Stimulated activated CD4-positive, alpha-beta T cell treated with anti-CD3 and anti-CD28 coated beads, Interleukin-2, amount 100 ng/mL, for 4 hours (primary cell): ENCODE data around the gene PCDHA6.
"Not testable (repeated sequence)": the region's sequence is repeated elsewhere in the genome, so short reads cannot be mapped to it uniquely, and the experiment has no call there.

Experiments used
- DNase-seq: peaks from one replicate; pipeline ENCODE4 v3.0.0-alpha.2; 2020; ENCODE audit warnings: low read depth

The PCDHA6 gene

DNA sequence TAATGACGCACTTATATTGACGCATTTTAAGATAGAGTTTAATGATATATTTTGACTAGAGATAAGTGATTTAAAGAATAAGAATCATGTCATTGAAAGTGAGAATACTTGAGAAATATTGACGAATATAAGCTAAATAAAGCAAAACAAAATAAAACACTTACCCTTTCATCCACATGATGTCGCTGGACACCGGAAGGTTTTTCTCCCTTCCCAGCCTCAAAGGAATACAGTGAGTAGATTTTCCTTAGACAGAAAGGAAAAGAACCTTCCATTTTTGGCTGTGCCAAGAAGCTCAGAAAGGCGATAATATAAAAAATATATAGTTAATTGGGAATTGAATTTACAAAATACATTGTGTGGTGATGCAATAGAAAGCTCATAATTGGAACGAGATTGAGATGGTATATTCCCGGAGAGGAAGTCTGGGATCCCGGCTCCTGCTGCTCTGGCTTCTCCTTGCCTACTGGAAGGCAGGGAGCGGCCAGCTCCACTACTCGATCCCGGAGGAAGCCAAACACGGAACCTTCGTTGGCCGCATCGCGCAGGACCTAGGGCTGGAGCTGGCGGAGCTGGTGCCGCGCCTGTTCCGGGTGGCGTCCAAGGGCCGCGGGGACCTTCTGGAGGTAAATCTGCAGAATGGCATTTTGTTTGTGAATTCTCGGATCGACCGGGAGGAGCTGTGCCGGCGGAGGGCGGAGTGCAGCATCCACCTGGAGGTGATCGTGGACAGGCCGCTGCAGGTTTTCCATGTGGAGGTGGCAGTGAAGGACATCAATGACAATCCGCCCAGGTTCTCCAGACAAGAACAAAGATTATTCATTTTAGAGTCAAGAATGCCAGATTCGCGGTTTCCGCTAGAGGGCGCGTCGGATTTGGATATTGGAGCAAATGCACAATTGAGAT is 6.1 kb upstream of the PCDHA6 start, which contains the start of gene PCDHA5:
PCDHA5 (plus strand) TSS at position 239 of the 906 bp plus-strand sequence.
- no peak for DNase-seq

- DNase-seq, result no peak
Measured at GRCh38 chr5:140822281-140822629, 5.5 kb upstream of the PCDHA6 start.

- DNase-seq, result not testable (repeated sequence)
Measured at GRCh38 chr5:140822969-140823368, 4.8 kb upstream of the PCDHA6 start.

DNA sequence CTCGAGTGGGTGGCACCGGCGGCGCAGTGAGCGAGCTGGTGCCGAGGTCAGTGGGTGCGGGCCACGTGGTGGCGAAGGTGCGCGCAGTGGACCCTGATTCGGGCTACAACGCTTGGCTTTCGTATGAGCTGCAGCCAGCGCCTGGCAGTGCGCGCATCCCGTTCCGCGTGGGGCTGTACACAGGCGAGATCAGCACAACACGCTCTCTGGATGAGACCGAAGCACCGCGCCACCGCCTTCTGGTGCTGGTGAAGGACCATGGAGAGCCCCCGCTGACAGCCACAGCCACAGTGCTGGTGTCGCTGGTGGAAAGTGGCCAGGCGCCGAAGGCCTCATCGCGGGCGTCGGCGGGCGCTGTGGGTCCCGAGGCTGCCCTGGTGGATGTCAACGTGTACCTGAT is 4.3 kb upstream of the PCDHA6 start:
- no peak for DNase-seq

GRCh38 chr5:140828362-140828737 is 590 bp downstream of the PCDHA6 start:
- DNase-seq, result no peak

GRCh38 chr5:140829511-140830501 is 2.0 kb downstream of the PCDHA6 start:
- not testable (repeated sequence) for DNase-seq

- no peak for DNase-seq
Measured at GRCh38 chr5:140833993-140834392, 6.2 kb downstream of the PCDHA6 start, which contains the start of gene PCDHA7. Gene PCDHA7, plus strand, starts transcription at chr5:140834269. Its CDS starts 115 bp downstream, at chr5:140834384.

- not testable (repeated sequence) for DNase-seq
Measured at GRCh38 chr5:140834439-140835008, 6.8 kb downstream of the PCDHA6 start.

DNA sequence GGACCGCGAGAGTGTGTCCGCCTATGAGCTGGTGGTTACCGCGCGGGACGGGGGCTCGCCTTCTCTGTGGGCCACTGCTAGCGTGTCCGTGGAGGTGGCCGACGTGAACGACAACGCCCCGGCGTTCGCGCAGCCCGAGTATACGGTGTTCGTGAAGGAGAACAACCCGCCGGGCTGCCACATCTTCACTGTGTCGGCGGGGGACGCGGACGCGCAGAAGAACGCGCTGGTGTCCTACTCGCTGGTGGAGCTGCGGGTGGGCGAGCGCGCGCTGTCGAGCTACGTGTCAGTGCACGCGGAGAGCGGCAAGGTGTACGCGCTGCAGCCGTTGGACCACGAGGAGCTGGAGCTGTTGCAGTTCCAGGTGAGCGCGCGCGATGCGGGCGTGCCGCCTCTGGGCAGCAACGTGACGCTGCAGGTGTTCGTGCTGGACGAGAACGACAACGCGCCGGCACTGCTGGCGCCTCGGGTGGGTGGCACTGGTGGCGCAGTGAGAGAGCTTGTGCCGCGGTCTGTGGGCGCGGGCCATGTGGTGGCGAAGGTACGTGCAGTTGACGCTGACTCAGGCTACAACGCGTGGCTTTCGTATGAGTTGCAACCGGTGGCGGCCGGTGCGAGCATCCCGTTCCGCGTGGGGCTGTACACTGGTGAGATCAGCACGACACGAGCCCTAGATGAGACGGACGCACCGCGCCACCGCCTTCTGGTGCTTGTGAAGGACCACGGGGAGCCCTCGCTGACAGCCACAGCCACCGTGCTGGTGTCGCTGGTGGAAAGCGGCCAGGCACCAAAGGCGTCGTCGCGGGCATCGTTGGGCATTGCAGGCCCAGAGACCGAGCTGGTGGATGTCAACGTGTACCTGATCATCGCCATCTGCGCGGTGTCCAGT is 8.1 kb downstream of the PCDHA6 start:
- DNase-seq, result no peak

DNA sequence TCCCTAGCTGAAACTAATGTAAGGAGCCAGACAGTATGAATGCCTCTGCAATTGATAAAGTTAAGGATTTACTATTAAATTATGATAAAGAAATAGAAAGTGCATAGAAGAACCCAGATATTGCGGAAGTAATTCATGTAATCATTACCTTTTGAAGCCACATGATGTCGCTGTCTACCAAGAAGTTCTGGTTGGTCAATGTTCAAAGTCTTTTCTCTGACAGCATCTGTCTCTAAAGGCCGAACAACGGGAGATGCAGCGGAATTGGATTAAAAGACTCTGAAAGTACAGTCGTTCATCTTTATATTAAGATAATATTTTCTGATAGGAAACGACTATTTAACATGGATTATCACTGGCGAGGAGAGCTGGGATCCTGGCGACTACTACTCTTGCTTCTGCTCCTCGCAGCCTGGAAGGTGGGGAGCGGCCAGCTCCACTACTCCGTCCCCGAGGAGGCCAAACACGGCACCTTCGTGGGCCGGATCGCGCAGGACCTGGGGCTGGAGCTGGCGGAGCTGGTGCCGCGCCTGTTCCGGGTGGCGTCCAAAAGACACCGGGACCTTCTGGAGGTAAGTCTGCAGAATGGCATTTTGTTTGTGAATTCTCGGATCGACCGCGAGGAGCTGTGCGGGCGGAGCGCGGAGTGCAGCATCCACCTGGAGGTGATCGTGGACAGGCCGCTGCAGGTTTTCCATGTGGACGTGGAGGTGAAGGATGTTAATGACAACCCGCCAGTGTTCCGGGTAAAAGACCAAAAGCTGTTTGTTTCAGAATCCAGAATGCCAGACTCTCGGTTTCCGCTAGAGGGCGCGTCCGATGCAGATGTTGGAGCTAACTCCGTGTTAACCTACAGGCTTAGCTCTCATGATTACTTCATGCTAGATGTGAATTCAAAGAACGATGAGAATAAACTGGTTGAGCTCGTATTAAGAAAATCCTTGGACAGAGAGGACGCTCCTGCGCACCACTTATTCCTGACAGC is 13.5 kb downstream of the PCDHA6 start, which contains the start of gene PCDHA8:
PCDHA8 (plus strand) TSS at position 210 of the 985 bp plus-strand sequence; CDS start at position 345, 135 bp downstream.
- no peak for DNase-seq

- DNase-seq, result no peak
Measured at GRCh38 chr5:140842798-140843733, 15.3 kb downstream of the PCDHA6 start.

GRCh38 chr5:140848139-140849102 is 20.7 kb downstream of the PCDHA6 start, which contains the start of gene PCDHA9:
Gene PCDHA9, plus strand, starts transcription at chr5:140848382. Its CDS starts 114 bp downstream, at chr5:140848496.
- not testable (repeated sequence) for DNase-seq

DNA sequence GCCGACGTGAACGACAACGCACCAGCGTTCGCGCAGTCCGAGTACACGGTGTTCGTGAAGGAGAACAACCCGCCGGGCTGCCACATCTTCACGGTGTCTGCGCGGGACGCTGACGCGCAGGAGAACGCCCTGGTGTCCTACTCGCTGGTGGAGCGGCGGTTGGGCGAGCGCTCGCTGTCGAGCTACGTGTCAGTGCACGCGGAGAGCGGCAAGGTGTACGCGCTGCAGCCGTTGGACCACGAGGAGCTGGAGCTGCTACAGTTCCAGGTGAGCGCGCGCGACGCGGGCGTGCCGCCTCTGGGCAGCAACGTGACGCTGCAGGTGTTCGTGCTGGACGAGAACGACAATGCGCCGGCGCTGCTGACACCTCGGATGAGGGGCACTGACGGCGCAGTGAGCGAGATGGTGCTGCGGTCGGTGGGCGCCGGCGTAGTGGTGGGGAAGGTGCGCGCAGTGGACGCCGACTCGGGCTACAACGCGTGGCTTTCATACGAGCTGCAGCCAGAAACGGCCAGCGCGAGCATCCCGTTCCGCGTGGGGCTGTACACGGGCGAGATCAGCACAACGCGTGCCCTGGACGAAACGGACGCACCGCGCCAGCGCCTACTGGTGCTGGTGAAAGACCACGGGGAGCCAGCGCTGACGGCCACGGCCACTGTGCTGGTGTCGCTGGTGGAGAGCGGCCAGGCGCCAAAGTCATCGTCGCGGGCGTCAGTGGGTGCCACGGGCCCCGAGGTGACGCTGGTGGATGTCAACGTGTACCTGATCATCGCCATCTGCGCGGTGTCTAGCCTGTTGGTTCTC is 22.3 kb downstream of the PCDHA6 start:
- DNase-seq, result not testable (repeated sequence)

DNA sequence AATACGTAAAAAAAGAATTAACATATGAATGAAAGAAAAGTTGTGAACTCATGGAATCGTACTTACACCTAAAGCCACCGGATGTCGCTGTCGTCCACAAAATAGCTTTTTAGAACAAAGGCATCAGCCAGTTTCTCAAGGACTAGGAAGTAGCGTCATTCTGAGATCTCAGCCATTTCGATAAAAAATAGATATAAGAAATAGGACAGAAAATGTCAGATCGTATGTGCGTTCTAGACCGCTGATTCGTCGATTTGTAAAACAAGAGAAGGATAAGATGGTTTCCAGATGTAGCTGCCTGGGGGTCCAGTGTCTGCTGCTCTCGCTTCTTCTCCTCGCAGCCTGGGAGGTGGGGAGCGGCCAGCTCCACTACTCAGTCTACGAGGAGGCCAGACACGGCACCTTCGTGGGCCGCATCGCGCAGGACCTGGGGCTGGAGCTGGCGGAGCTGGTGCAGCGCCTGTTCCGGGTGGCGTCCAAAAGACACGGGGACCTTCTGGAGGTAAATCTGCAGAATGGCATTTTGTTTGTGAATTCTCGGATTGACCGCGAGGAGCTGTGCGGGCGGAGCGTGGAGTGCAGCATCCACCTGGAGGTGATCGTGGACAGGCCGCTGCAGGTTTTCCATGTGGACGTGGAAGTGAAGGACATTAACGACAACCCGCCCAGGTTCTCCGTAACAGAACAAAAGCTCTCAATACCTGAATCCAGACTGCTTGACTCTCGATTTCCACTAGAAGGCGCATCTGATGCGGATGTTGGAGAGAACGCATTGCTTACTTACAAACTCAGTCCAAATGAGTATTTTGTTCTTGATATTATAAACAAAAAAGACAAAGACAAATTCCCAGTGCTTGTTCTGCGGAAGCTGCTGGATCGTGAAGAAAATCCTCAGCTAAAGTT is 28.3 kb downstream of the PCDHA6 start, which contains the start of gene PCDHA10:
PCDHA10 (plus strand) TSS at position 126 of the 903 bp plus-strand sequence; CDS start at position 278, 152 bp downstream.
- DNase-seq, result no peak
